ENCODE data around the gene SPECC1. TPM values are rescaled to one million over a fixed set of nuclear protein-coding genes. Genes with fewer than 3 reads are reported as not detected.

Gene SPECC1
- total and polyA plus RNA-seq, 2 of the 13 experiments (the other 11 are each of a cell fraction or from before 2014, with no cell fraction given), result 2.3 to 6.9 TPM

DNA sequence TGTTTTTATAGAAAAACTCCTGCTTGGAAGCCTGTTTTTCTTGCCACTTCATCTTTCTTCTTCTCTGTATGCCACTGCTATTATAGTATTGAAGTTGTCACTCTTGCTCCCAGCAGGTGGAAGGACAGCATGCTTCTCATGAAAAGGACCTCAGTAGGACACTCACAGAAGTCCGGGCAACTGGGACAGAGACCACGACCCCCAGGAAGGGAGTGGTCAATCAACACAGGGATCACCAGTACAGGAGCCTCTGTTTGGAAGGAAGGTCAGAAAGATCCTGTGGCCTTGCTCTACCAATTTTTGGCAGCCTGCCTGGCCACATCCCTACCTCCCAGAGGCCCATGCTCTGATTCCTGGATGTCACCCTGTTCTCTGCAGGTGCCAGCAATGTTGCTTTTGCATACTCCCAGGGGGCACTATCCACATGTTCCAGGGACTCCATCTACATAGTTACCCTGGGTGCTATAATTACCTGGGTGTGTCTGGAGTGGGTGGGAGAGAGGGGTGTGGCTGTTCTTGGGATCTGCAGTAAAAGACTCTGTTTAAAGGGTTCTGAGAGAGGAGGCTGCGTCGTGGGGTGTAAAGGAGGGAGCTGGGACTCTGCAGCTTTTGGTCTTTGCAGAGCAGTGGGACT is 17.8 kb upstream of the SPECC1 start:
- ChIA-PET CTCF (ENCODE audit: low intra/inter-chr PET ratio, low total read pairs) (no interaction called here), POLR2A (interaction anchor here (2.0 kb wide), 1 partner anchor 14 kb away, joined by 12 read pairs; the partner anchor contains the start of gene AKAP10)
- Histone ChIP-seq H3K27me3 (ENCODE audit: control insufficient read depth in 1 of 2, insufficient read depth in 2 of 2, low read length in 2 of 2) (peaks cover 0 to 4% of the 10 kb centered on the region in 2 experiments; a peak in 1 of 5 replicates), H3K4me2 (ENCODE audit: low read depth, low read length) (no peak overlapping the region), H4K20me1 (ENCODE audit: insufficient read depth, low read length) (no peaks in the 10 kb centered on the region), H3K9ac (ENCODE audit: insufficient read depth, low read depth, low read length) (no peak overlapping the region), H2AFZ (ENCODE audit: low read length) (no peak overlapping the region), H3K4me3 (replicated peaks in 1 of 3; ENCODE audit: insufficient read depth in 1 of 3, low read depth in 2 of 3, low read length in 3 of 3) (no peak overlapping the region), H3K9me3 (ENCODE audit: low read length) (no peaks in the 10 kb centered on the region), H3K79me2 (ENCODE audit: insufficient read depth, low read length) (no peaks in the 10 kb centered on the region), H3K4me1 (ENCODE audit: insufficient read depth, low read length) (peaks cover 19% of the 10 kb centered on the region; the same call in 1 of the 2 replicates), H3K27ac (ENCODE audit: extremely low read length, insufficient read depth, low read length) (no peak overlapping the region), H3K36me3 (replicated peaks in 1 of 2; ENCODE audit: control insufficient read depth in 1 of 2, insufficient read depth in 2 of 2, low read length in 2 of 2) (no peaks in the 10 kb centered on the region)
- ATAC-seq, result no peak
- TF ChIP-seq HMG20B (CRISPR knock-in tag; conservative IDR thresholded peaks at IDR 0.05) (no peak), ZNF335 (CRISPR knock-in tag; IDR thresholded peaks at IDR 0.05) (no peak), ZNF329 (CRISPR knock-in tag; IDR thresholded peaks at IDR 0.05; ENCODE audit: low read depth) (no peak), ZNF614 (CRISPR knock-in tag; IDR thresholded peaks at IDR 0.05; ENCODE audit: borderline replicate concordance) (no peak), SIX1 (CRISPR knock-in tag; IDR thresholded peaks at IDR 0.05; ENCODE audit: borderline replicate concordance) (no peak), RXRB (CRISPR knock-in tag; IDR thresholded peaks at IDR 0.05; ENCODE audit: borderline replicate concordance) (no peak), ZNF121 (CRISPR knock-in tag; IDR thresholded peaks at IDR 0.05) (no peak), CEBPB (IDR thresholded peaks at IDR 0.05; ENCODE audit: borderline replicate concordance, low read depth, low read length) (no peak), CC2D1A (CRISPR knock-in tag; IDR thresholded peaks at IDR 0.05) (no peak), PHF8 (CRISPR knock-in tag; IDR thresholded peaks at IDR 0.05) (no peak), ZC3H4 (CRISPR knock-in tag; IDR thresholded peaks at IDR 0.05; ENCODE audit: borderline replicate concordance) (no peak), PCBP1 (IDR thresholded peaks at IDR 0.05; ENCODE audit: borderline replicate concordance, low read depth, low read length) (no peak), ZNF7 (CRISPR knock-in tag; IDR thresholded peaks at IDR 0.05) (no peak), CCDC6 (CRISPR knock-in tag; IDR thresholded peaks at IDR 0.05) (no peak), ZNF879 (CRISPR knock-in tag; IDR thresholded peaks at IDR 0.05) (no peak), KMT2A (CRISPR knock-in tag; IDR thresholded peaks at IDR 0.05) (no peak), ZNF674 (CRISPR knock-in tag; IDR thresholded peaks at IDR 0.05; ENCODE audit: low read depth) (no peak)
- TF ChIP-seq, protein P1, sequence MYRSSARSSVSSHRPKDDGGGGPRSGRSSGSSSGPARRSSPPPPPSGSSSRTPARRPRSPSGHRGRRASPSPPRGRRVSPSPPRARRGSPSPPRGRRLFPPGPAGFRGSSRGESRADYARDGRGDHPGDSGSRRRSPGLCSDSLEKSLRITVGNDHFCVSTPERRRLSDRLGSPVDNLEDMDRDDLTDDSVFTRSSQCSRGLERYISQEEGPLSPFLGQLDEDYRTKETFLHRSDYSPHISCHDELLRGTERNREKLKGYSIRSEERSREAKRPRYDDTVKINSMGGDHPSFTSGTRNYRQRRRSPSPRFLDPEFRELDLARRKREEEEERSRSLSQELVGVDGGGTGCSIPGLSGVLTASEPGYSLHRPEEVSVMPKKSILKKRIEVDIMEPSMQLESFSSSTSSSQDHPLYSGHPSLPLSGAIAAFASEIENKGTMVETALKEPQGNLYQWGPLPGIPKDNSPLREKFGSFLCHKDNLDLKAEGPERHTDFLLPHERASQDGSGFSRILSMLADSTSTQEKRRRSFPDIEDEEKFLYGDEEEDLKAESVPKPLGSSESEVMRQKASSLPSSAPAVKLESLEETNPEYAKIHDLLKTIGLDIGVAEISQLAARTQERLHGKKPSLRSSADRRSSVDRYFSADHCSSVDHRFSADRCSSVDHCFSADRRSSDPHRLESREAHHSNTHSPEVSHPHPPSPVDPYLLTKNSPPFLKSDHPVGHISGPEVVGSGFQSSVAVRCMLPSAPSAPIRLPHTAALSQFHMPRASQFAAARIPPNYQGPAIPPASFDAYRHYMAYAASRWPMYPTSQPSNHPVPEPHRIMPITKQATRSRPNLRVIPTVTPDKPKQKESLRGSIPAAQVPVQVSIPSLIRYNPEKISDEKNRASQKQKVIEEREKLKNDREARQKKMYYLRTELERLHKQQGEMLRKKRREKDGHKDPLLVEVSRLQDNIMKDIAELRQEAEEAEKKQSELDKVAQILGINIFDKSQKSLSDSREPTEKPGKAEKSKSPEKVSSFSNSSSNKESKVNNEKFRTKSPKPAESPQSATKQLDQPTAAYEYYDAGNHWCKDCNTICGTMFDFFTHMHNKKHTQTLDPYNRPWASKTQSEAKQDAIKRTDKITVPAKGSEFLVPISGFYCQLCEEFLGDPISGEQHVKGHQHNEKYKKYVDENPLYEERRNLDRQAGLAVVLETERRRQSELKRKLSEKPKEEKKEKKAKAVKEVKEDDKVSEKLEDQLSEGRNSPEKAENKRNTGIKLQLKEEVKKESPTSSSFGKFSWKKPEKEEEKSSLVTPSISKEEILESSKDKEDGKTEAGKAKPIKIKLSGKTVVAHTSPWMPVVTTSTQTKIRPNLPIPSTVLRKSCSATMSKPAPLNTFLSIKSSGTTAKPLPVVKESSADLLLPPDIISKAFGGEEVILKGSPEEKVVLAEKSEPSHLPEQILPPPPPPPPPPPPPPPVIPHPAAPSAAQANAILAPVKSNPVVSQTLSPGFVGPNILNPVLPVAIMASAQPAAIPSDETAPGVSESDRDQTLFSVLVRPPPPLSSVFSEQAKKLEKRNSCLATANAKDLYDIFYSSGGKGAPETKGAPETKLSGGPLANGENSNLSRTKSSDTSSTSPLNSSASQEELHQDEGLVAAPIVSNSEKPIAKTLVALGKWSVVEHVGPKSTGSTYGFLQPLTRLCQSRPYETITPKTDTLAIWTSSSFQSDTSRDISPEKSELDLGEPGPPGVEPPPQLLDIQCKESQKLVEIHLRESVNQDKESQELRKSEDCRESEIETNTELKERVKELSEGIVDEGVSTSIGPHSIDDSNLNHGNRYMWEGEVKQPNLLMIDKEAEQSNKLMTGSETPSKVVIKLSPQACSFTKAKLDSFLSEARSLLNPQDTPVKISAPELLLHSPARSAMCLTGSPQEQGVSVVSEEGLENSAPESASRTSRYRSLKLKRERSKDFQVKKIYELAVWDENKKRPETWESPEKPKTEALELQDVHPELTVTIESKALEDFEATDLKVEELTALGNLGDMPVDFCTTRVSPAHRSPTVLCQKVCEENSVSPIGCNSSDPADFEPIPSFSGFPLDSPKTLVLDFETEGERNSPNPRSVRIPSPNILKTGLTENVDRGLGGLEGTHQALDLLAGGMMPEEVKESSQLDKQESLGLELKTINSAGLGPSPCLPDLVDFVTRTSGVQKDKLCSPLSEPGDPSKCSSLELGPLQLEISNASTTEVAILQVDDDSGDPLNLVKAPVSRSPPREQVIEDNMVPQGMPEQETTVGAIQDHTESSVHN (CRISPR knock-in tag; IDR thresholded peaks at IDR 0.05), result no peak
- 42% methylated on average over 4 of the region's 4 CpGs for WGBS (ENCODE audit: low lambda C conversion rate)
- DNase-seq (ENCODE audit: low spot score), result no peak
- in situ Hi-C loops (cut with HindIII; ENCODE audit: extremely low pct_ligation_motif_present, low pct_unique_long_range_greater_than_20kb), result loop anchor here (10.0 to 25.0 kb wide), 2 partner anchors 113 to 321 kb away; no protein-coding TSS in a partner anchor
- BruUV-seq (replicated peaks), result no TSS peak
- no peak for FAIRE-seq
- intact Hi-C loops (cut with micrococcal nuclease; ENCODE audit: unreplicated experiment), result no loop called here
